Activated T-cell treated with anti-CD3 and anti-CD28 coated beads, Interleukin-2, amount 50 U/mL, for 24 hours (primary cell): ENCODE measurements around the gene PCDHGA8.
"Not testable (repeated sequence)": the region's sequence is repeated elsewhere in the genome, so short reads cannot be mapped to it uniquely, and the experiment has no call there.

Source experiments
- DNase-seq: peaks from one replicate; pipeline ENCODE4 v3.0.0-alpha.2; 2020
- H3K27ac Mint-ChIP-seq: 2 replicates; pipeline ENCODE4 v1.8.0; 2020; ENCODE audit warnings: mild to moderate bottlenecking, mixed read lengths
- H3K27me3 Mint-ChIP-seq: 2 replicates; pipeline ENCODE4 v1.8.0; 2020; ENCODE audit warnings: mixed read lengths
- H3K36me3 Mint-ChIP-seq: 2 replicates; pipeline ENCODE4 v1.8.0; 2020; ENCODE audit warnings: low read depth, mixed read lengths
- H3K4me1 Mint-ChIP-seq: 2 replicates; pipeline ENCODE4 v1.8.0; 2020; ENCODE audit warnings: low read depth, mixed read lengths
- H3K4me3 Mint-ChIP-seq: 2 replicates; pipeline ENCODE4 v1.8.0; 2020; ENCODE audit warnings: mild to moderate bottlenecking, moderate library complexity, mixed read lengths
- H3K9me3 Mint-ChIP-seq: 2 replicates; pipeline ENCODE4 v1.8.0; 2020; ENCODE audit warnings: mixed read lengths

Gene PCDHGA8

DNA sequence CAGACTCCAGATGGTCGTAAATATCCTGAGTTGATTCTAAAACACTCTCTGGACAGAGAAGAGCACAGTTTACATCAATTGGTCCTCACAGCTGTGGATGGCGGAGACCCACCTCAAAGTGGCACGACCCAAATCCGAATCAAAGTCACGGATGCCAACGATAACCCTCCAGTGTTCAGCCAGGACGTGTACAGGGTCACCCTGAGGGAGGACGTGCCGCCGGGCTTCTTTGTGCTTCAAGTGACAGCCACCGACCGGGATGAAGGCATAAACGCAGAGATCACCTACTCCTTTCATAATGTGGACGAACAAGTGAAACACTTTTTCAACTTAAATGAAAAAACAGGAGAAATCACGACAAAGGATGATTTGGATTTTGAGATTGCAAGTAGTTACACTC, 31.7 kb upstream of the PCDHGA8 start:
- Mint-ChIP-seq H3K36me3 (peaks cover 31% of the 10 kb centered on the region), H3K27me3 (peaks cover 93% of the 10 kb centered on the region), H3K9me3 (peaks cover 61% of the 10 kb centered on the region)

DNA sequence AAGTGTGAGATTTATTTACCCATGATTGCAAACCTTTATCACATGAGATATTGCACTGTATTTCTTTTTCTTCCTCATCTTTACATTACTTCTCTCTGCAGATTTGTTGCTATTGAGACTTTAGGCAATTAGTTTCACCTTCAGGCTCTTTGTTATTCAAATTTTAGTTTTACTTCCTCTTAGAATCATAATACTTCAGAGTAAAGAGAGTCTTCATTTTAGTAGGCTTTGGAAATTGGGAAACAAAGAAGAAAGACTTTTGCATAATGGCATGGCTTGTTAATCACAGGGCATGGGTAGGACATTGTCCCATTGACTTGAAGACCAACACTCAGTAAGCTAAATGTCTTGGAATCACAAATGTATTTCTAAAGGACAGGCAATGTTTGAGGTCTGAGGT, 29.7 kb upstream of the PCDHGA8 start:
- Mint-ChIP-seq H3K36me3 (peaks cover 31% of the 10 kb centered on the region), H3K4me3 (no peak overlapping the region)

More for the DNA sequence above, 31.7 kb upstream of the PCDHGA8 start:
- Mint-ChIP-seq H3K4me3 (no peak overlapping the region), H3K27ac (no peak overlapping the region), H3K4me1 (peaks cover 2% of the 10 kb centered on the region)
- DNase-seq: no peak

DNA sequence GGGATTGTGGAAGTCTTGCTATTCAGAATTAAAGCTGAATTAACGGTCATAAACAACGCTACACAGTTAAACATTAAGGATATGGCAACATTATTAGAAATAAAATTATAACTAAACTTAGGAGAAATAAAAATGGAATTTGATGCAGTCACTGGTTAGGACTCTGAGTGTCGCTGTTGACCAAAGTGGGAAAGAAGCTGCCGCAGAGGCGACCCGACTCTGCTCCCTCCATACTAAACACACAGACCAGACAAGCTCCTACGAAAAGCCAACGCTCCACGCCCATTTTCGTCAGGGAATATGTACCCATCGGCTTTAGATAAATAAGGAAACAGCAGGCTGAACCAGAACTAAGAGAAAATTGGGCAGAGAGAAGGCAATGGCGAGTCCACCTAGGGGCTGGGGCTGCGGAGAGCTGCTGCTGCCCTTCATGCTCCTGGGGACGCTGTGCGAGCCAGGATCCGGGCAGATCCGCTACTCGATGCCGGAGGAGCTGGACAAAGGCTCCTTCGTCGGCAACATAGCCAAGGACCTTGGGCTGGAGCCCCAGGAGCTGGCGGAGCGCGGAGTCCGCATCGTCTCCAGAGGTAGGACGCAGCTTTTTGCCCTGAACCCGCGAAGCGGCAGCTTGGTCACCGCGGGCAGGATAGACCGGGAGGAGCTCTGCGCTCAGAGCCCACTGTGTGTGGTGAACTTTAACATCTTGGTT, 28.3 kb upstream of the PCDHGA8 start, which contains the start of gene PCDHGA5:
PCDHGA5 (plus strand) TSS at position 211 of the 709 bp plus-strand sequence; CDS start at position 380, 169 bp downstream.
- no peak for DNase-seq
- H3K27me3 Mint-ChIP-seq: peaks cover 89% of the 10 kb centered on the region
- H3K4me1 Mint-ChIP-seq: peaks cover 2% of the 10 kb centered on the region
- H3K4me3 Mint-ChIP-seq: no peak within 1 kb of the TSS
- no peak within 1 kb of the TSS for H3K27ac Mint-ChIP-seq
- H3K9me3 Mint-ChIP-seq: peaks cover 51% of the 10 kb centered on the region
- peaks cover 31% of the 10 kb centered on the region for H3K36me3 Mint-ChIP-seq

More for the DNA sequence above, 29.7 kb upstream of the PCDHGA8 start:
- no peak for DNase-seq
- Mint-ChIP-seq H3K27ac (no peak overlapping the region), H3K9me3 (peaks cover 56% of the 10 kb centered on the region), H3K27me3 (peaks cover 89% of the 10 kb centered on the region), H3K4me1 (peaks cover 2% of the 10 kb centered on the region)

DNA sequence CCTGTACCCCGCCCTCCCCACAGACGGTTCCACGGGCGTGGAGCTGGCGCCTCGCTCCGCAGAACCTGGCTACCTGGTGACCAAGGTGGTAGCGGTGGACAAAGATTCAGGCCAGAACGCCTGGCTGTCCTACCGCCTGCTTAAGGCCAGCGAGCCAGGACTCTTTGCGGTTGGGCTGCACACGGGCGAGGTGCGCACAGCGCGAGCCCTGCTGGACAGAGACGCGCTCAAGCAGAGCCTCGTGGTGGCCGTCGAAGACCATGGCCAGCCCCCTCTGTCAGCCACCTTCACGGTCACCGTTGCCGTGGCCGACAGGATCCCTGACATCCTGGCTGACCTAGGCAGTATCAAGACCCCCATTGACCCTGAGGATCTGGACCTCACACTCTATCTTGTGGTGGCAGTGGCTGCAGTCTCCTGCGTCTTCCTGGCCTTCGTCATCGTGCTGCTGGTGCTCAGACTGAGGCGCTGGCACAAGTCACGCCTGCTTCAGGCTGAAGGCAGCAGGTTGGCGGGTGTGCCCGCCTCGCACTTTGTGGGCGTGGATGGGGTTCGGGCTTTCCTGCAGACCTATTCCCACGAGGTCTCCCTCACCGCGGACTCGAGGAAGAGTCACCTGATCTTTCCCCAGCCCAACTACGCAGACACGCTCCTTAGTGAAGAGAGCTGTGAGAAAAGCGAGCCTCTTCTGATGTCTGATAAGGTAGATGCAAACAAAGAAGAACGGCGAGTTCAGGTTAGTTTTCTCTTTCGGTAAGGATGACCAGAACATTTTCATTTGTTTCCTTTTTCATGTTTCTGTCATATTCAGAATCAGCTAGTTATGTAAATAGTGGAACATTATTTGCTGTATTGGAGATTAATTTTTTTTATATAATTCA, 26.2 kb upstream of the PCDHGA8 start:
- Mint-ChIP-seq H3K36me3 (peaks cover 31% of the 10 kb centered on the region), H3K27ac (no peak overlapping the region), H3K4me1 (peaks cover 5% of the 10 kb centered on the region), H3K4me3 (no peak overlapping the region), H3K27me3 (peaks cover 90% of the 10 kb centered on the region), H3K9me3 (peaks cover 52% of the 10 kb centered on the region)
- no peak for DNase-seq

DNA sequence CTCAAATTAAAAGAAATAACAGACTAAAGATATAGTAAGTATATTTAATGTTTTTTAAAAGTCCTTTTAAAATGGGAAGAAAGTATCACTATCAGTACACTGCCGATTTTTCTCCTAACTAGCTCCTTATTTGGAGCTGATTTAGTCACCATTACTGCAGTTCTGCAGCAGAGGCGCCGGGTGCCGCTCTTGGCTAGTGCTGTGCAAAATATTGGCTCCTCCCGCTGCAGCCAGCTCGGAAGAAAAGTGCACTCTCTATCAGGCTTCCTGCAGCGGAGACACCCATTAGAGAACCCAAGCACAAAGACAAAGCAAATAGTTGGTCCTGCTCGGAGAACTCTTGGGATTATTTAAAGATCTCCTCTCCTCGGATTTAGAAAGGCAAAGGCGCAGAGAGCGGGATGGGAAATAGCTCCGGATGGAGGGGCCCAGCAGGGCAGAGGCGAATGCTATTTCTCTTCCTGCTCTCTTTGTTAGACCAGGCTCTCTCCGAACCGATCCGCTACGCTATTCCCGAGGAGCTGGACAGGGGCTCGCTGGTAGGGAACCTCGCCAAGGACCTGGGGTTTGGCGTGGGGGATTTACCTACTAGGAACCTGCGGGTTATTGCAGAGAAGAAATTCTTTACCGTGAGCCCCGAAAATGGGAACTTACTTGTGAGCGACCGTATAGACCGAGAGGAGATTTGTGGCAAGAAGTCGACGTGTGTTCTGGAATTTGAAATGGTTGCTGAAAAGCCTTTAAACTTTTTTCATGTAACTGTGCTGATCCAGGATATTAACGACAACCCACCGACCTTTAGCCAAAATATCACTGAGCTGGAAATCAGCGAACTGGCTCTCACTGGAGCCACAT, 22.2 kb upstream of the PCDHGA8 start, which contains the start of gene PCDHGB3:
PCDHGB3 (plus strand) TSS at position 249 of the 855 bp plus-strand sequence; CDS start at position 402, 153 bp downstream.
- no peak within 1 kb of the TSS for H3K27ac Mint-ChIP-seq
- DNase-seq: no peak

DNA sequence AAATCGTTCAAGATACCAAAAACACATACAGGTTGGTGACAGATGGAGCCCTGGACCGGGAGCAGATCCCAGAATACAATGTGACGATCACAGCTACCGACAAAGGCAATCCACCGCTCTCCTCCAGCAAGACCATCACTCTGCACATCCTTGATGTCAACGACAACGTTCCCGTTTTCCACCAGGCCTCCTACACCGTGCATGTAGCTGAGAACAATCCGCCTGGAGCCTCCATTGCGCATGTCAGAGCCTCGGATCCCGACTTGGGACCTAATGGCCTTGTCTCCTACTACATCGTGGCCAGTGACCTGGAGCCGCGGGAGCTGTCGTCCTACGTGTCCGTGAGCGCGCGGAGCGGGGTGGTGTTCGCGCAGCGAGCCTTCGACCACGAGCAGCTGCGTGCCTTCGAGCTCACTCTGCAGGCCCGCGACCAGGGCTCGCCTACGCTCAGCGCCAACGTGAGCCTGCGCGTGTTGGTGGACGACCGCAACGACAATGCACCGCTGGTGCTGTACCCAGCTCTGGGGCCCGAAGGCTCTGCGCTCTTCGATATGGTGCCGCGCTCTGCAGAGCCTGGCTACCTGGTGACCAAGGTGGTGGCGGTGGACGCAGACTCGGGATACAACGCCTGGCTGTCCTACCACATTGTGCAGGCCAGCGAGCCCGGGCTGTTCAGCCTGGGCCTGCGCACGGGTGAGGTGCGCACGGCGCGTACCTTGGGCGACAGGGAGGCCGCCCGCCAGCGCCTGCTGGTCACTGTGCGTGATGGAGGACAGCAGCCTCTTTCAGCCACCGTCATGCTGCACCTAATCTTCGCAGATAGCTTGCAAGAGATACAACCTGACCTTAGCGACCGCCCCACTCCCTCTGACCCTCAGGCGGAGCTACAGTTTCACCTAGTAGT, 20.6 kb upstream of the PCDHGA8 start:
- Mint-ChIP-seq H3K27ac (no peak overlapping the region), H3K36me3 (peaks cover 23% of the 10 kb centered on the region), H3K9me3 (peaks cover 35% of the 10 kb centered on the region), H3K27me3 (peaks cover 90% of the 10 kb centered on the region), H3K4me1 (peaks cover 8% of the 10 kb centered on the region), H3K4me3 (no peak overlapping the region)
- no peak for DNase-seq

More for the DNA sequence above, 22.2 kb upstream of the PCDHGA8 start, which contains the start of gene PCDHGB3:
- Mint-ChIP-seq H3K4me1 (peaks cover 8% of the 10 kb centered on the region), H3K36me3 (peaks cover 25% of the 10 kb centered on the region), H3K4me3 (peak within 1 kb of the TSS; percentile 71), H3K9me3 (peaks cover 36% of the 10 kb centered on the region), H3K27me3 (peaks cover 93% of the 10 kb centered on the region)

DNA sequence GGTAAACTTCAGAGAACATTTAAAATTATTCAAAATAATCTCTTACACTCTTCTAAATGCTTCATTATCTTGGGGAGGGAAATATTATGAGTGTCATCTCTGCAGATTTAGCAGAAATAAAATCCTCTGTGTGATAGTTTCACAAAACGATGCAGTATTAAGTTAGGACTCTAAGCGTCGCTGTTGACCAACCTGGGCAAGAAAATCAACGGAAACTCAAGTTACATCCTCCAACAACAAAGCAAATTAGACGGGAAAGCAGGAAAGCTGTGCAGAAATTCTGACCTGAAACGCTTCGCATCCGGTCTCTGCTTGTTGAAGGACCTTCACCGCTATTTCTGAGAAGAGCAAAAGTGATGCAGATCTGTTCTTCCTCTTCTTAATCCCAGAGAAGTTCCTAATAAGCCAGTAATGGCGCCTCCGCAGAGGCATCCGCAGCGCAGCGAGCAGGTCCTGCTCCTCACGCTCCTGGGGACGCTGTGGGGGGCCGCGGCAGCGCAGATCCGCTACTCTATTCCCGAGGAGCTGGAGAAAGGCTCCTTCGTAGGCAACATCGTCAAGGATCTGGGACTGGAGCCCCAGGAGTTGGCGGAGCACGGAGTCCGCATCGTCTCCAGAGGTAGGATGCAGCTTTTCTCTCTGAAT, 18.6 kb upstream of the PCDHGA8 start, which contains the start of gene PCDHGA6:
PCDHGA6 (plus strand) TSS at position 219 of the 645 bp plus-strand sequence; CDS start at position 412, 193 bp downstream.
- H3K4me3 Mint-ChIP-seq: peak within 1 kb of the TSS; percentile 17
- peaks cover 82% of the 10 kb centered on the region for H3K27me3 Mint-ChIP-seq
- DNase-seq: no peak

DNA sequence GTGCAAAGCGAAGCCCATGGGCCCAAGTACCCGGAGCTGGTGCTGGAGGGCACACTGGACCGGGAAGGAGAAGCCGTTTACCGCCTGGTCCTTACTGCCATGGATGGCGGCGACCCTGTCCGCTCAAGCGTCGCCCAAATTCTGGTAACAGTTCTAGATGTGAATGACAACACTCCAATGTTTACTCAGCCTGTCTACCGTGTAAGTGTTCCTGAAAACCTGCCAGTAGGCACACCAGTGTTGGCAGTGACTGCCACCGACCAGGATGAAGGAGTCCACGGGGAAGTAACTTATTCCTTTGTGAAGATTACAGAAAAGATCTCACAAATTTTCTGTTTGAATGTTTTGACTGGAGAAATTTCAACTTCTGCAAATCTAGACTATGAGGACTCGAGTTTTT, 17.8 kb upstream of the PCDHGA8 start:
- Mint-ChIP-seq H3K27me3 (peaks cover 78% of the 10 kb centered on the region), H3K9me3 (peaks cover 37% of the 10 kb centered on the region), H3K36me3 (peaks cover 27% of the 10 kb centered on the region), H3K4me3 (no peak overlapping the region), H3K4me1 (peaks cover 8% of the 10 kb centered on the region), H3K27ac (no peak overlapping the region)
- DNase-seq: no peak

More for the DNA sequence above, 18.6 kb upstream of the PCDHGA8 start, which contains the start of gene PCDHGA6:
- peaks cover 27% of the 10 kb centered on the region for H3K36me3 Mint-ChIP-seq
- H3K9me3 Mint-ChIP-seq: peaks cover 37% of the 10 kb centered on the region
- no peak within 1 kb of the TSS for H3K27ac Mint-ChIP-seq
- peaks cover 8% of the 10 kb centered on the region for H3K4me1 Mint-ChIP-seq

DNA sequence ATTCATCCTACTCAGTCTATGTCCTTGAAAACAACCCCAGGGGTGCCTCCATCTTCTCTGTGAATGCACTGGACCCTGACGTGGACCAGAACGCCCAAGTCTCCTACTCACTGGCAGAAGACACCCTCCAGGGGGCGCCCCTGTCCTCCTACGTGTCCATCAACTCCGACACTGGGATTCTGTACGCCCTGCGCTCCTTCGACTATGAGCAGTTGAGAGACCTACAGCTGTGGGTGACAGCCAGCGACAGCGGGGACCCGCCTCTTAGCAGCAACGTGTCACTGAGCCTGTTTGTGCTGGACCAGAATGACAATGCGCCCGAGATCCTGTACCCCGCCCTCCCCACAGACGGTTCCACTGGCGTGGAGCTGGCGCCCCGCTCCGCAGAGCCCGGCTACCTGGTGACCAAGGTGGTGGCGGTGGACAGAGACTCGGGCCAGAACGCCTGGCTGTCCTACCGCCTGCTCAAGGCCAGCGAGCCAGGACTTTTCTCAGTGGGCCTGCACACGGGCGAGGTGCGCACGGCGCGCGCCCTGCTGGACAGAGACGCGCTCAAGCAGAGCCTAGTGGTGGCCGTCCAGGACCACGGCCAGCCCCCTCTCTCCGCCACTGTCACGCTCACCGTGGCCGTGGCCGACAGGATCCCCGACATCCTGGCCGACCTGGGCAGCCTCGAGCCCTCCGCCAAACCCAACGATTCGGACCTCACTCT, 16.8 kb upstream of the PCDHGA8 start:
- Mint-ChIP-seq H3K27me3 (peaks cover 78% of the 10 kb centered on the region), H3K9me3 (peaks cover 31% of the 10 kb centered on the region), H3K36me3 (peaks cover 21% of the 10 kb centered on the region)
- not testable (repeated sequence) for H3K27ac Mint-ChIP-seq, H3K4me1 Mint-ChIP-seq, DNase-seq, H3K4me3 Mint-ChIP-seq

DNA sequence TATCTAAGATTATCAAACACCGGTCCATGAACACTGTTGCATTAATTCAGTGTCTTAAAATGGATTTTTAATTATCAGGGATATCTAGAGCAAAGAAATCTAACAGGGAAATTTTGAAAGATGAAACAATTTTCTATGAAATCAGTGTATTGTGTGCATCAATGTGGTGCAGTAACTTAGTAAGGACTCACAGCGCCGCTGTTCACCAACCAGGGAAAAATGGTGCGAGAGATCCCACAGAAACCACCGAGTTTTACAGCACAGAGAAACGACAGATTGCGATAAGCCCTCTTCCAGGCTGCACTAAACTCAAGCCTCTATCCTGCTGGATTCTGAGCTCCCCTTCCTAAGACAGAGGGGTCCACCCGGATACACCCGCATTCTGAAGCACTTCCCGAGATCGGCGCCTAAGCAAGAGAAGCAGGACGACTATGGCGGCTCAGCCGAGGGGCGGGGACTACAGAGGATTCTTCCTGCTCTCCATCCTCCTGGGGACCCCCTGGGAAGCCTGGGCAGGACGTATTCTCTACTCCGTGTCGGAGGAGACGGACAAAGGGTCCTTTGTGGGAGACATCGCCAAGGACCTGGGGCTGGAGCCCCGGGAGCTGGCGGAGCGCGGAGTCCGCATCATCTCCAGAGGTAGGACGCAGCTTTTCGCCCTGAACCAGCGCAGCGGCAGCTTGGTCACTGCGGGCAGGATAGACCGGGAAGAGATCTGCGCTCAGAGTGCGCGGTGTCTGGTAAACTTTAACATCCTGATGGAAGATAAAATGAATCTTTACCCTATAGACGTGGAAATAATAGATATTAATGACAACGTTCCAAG, 9.8 kb upstream of the PCDHGA8 start, which contains the start of gene PCDHGA7:
PCDHGA7 (plus strand) TSS at position 274 of the 826 bp plus-strand sequence; CDS start at position 432, 158 bp downstream.
- H3K27ac Mint-ChIP-seq: no peak within 1 kb of the TSS
- DNase-seq: no peak
- peak within 1 kb of the TSS; percentile 49 for H3K4me3 Mint-ChIP-seq
- no peaks in the 10 kb centered on the region for H3K4me1 Mint-ChIP-seq
- H3K9me3 Mint-ChIP-seq: peaks cover 33% of the 10 kb centered on the region
- peaks cover 76% of the 10 kb centered on the region for H3K27me3 Mint-ChIP-seq
- peaks cover 7% of the 10 kb centered on the region for H3K36me3 Mint-ChIP-seq

DNA sequence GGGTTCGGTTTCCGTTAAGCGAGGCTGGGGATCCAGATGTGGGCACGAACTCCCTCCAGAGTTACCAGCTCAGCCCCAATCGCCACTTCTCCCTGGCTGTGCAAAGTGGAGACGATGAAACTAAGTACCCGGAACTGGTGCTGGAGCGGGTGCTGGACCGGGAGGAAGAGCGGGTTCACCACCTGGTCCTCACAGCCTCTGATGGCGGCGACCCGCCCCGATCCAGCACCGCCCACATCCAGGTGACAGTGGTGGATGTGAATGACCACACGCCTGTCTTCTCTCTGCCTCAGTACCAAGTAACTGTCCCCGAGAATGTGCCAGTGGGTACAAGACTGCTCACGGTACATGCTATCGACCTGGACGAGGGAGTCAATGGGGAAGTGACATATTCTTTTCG, 9.1 kb upstream of the PCDHGA8 start:
- peaks cover 9% of the 10 kb centered on the region for H3K36me3 Mint-ChIP-seq
- peaks cover 35% of the 10 kb centered on the region for H3K9me3 Mint-ChIP-seq

More for the DNA sequence above, 9.1 kb upstream of the PCDHGA8 start:
- Mint-ChIP-seq H3K4me1 (no peaks in the 10 kb centered on the region), H3K27ac (no peak overlapping the region), H3K4me3 (no peak overlapping the region), H3K27me3 (peaks cover 79% of the 10 kb centered on the region)
- DNase-seq: no peak
